ENCODE data around the gene HUNK.
"Not testable (repeated sequence)": the region's sequence is repeated elsewhere in the genome, so short reads cannot be mapped to it uniquely, and the experiment has no call there.

Gene HUNK

DNA sequence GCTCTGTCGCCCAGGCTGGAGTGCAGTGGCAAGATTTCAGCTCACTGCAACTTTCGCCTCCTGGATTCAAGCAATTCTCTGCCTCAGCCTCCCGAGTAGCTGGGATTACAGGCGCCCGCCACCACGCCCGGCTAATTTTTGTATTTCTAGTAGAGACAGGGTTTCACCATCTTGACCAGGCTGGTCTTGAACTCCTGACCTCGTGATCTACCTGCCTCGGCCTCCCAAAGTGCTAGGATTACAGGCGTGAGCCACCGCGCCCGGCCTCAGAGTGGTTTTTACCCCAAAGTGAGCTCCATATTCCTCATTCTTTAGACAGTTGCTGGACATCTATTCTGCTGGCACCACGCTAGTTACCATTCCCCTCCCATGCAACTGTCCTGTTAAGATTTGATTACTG is 1.4 kb upstream of the HUNK start:
- DNase-seq, result not testable (repeated sequence)

DNA sequence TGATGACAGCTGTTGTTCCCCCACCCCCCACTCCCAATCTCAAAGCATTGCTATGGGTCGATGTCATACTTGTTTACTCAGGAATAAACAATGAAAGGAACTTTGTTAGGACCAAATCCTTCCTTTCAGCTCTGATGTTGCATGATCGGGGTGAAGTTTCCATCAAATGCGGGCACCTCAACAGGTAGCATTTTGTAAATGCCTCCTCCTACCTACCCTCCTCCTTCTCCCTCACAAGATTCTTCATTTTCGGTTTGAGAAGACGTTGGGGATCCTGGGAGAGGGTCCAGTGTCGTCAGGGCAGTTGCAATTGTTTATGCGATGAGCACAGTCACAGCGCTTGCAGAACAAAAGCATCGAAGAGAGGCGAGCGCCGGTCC is 758 bp upstream of the HUNK start:
- no peak for DNase-seq

GRCh38 chr21:31873275-31873695 is 465 bp downstream of the HUNK start:
- no peak for DNase-seq

DNA sequence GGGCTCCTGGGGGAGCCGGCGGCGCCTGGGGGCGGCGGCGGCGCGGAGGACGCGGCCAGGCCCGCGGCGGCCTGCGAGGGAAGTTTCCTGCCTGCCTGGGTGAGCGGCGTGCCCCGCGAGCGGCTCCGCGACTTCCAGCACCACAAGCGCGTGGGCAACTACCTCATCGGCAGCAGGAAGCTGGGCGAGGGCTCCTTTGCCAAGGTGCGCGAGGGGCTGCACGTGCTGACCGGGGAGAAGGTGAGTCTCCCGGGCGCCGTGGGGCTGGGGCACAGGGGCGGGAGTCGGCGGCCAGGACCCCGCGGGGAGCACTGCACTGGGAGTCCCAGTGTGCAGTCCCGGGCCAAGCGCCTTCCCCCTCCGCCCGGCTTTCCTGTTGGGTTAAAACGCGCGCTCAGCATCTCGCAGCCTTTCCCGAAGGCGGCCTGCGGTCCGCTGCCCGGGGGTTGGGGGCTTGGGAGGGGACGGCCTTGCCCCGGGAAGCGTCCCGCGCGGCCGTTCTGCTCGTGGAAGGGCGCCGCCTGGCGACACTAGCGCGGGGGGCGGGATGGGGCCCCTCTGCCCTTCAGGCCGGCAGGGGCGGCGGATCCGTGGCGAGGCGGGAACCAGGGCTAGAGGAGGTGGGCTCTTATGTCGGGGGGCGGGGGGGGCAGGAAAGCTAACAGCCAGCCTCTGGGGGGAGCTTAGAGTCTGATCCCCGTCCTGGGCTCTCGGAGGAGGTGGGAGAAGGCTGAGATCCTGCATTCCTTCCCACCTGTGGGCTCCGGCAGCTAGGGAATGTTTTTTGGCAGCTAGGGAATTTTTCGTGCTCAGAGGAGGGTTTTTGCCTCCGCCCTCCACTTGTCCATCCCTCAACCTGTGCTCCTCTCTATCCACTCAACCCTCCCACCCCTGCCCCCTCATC is 1.1 kb downstream of the HUNK start:
- DNase-seq, result peak; percentile 6

DNA sequence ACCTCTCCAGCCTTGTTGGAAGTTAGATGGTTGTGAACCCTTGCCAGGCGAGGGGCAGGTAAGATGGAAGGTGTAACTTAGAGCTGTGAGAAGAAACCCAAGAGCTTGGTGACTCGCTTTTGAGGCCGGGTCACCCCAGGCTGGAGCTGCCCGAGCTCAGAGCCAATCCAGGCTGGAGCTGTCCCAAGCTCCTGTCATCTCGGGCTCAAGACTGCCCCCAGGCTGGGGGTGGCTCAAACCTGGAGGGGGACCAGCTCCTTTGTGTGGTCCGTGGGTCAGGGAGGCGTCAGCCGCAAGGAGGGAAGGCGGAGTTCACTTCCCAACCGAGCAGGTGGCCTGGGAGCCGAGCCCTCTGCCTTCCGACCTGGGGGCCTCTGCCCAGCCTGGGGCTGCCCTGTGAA is 2.0 kb downstream of the HUNK start:
- no peak for DNase-seq

DNA sequence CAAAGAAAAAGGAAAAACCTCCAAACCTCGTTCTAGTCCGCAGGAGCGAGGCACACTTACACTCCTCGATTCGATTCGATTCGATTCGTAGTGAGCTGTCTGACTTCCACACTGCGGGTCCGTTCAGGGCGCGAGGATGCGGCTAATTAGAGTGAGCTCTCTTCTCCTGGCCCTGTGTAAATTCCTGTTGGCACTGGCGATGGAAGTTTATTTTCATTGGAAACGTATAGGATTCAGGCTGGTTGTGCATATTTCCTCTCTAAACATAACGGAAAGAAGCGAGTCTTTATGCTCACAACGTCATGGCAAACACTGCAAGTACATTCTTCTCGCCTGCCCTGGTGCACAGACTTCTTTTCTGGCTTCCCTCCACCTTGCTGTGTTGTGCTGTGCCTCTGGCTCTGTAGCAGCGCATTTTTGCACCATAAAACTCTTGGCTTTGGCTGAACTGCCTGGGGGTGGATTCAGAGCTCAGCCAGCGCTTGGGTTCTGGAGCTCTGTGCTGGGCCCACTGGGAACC is 2.7 kb downstream of the HUNK start:
- no peak for DNase-seq

GRCh38 chr21:31877463-31877957 is 4.7 kb downstream of the HUNK start:
- no peak for DNase-seq

GRCh38 chr21:31878831-31879230 is 6.0 kb downstream of the HUNK start:
- no peak for DNase-seq

GRCh38 chr21:31879241-31879650 is 6.4 kb downstream of the HUNK start:
- DNase-seq, result no peak

DNA sequence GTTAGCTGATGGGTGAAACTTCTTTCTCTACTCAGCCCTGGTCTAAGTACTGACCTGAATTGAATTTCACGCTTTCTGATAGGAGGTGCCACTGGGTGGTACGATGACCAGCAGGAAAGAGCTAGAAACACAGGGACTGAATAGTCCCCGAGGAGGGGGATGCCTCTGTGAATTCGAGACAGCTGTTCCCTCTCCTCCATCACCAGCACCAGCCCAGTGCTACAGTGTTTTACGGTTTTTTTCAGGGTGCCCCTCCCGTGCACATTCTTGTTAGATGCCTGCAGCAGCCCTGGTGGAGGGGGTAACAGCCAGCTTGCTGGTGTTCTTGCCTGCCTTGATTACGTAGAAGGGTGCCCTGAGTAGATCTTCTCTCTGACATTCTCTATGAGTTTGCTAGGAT is 7.1 kb downstream of the HUNK start:
- DNase-seq, result no peak

DNA sequence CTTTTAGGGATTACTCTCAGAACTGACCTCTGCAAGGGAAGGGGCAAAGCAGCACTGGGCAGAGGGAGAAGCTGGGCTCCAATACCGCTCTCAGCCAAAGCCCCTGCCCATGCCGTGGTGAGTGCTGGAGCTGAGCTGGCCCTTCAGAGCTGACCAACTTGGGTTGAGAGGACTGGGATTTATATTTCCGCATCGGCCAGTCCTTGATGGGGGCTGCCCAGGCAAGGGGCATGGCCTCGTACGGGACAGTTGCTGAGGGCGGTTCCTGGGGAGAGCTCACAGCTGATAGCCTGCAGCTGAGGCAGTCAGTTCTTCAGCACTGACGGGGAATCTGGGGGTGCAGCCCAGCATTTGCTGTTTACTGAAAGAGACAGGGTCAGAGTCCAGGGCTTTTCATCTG is 8.0 kb downstream of the HUNK start:
- no peak for DNase-seq

- DNase-seq, result no peak
Observed at GRCh38 chr21:31882711-31883110, 9.9 kb downstream of the HUNK start.

DNA sequence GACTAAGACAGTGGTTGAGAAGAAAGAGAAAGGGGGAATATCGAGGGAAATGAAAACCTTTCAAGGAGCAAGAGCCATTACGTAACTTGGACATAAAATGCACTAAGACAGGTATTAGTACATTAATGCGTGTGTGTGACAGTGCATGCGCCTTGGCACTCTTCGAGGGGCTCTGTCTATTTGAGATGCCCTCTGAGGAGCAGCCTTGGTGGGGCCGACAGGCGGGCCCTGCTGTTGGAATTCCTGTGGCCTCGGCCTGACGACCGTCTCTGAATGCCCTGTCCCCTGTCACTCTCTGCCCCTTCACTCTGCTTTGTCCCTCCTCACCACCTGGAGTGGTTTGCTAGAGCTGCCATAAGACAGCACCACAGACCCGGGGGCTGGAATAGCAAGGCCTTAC is 12.3 kb downstream of the HUNK start:
- DNase-seq, result no peak

- no peak for DNase-seq
Observed at GRCh38 chr21:31886915-31887314, 14.1 kb downstream of the HUNK start.

- no peak for DNase-seq
Observed at GRCh38 chr21:31887391-31887841, 14.6 kb downstream of the HUNK start.

GRCh38 chr21:31888936-31889371 is 16.1 kb downstream of the HUNK start:
- no peak for DNase-seq

- no peak for DNase-seq
Observed at GRCh38 chr21:31889460-31889859, 16.6 kb downstream of the HUNK start.

DNA sequence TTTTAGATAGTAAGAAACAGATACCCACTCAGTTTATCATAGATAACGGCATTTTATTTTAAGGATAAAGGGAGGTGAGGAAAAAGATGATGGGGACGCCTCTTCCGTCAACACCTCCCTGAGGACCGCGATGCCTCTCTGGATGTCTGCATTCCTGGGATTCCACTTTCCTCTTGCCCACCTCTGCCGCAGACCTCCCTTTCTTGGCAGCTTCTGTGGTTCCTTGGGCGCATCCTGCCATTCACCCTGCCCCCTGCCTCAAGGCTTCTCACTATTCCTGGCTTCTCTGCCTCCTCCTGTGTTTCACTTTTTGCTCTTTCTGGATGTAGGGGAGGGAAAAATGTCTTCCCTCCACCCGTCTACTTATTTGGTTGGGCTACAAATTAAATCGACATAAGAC is 19.9 kb downstream of the HUNK start:
- DNase-seq, result no peak

- DNase-seq, result no peak
Observed at GRCh38 chr21:31893851-31894415, 21.1 kb downstream of the HUNK start.

GRCh38 chr21:31894457-31894856 is 21.6 kb downstream of the HUNK start:
- no peak for DNase-seq

DNA sequence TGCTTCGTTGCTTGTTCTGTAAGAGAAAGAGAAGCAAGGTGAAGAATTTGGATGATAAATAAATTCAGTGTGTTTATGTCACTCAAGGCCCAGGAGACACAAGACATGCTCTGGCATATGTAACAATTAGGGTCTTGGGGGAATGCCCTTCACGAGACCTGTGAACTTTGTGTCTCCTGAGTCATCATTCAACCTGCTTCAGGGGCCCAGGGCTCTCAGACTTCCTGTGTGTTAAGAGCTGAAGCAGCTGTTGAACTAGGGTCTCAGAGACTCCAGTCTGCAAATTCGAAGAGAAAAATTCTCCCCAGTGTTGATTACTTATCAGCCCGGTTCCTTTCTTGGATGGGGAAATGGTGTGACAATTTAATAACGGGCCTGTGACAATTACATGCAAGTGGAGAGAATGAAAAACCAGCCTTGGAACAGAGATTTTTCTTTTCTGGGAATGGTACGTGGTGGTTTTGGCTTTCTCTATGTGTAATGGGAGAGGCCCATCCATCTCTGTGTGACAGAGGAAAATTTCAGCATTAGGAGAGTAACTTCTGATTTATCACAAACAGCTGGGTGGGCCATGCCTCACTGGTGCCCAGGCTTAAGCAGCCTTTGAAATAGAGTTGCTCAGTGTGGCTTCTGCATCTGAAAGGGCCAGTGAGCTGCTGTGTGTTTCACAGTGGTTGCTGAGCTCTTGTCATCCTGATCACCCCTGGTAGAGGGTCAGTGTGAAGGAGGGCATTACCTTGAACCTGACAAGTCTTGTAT is 22.4 kb downstream of the HUNK start:
- DNase-seq, result no peak

GRCh38 chr21:31896019-31896418 is 23.2 kb downstream of the HUNK start:
- no peak for DNase-seq

DNA sequence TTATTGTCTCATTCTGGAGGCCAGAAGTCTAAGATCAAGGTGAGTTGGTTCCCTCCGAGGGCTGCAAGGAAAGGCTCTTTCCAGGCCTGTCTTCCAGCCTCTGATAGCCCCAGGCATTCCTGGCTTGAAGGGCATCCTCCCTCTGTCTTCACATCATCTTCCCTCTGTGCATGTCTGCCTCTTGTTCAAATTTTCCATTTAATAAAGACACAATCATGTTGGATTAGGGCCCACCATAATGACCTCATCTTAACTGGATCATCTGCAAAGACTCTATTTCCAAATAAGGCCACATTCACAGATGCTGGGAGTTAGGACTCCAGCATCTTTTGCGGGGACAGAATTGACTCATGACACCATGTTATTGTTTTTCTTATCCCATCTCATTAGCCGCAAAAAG is 24.5 kb downstream of the HUNK start:
- DNase-seq, result no peak

Data from CD4-positive, alpha-beta T cell treated with Interferon gamma for 1 hour (primary cell).